Measurements from ENCODE around the gene MDN1. TPM values are rescaled to one million over a fixed set of nuclear protein-coding genes. Genes with fewer than 3 reads are reported as not detected.

MDN1 gene
- total RNA-seq, 1 donor from 2014 or later: 52.0 TPM

- no peak for TF ChIP-seq CTCF (IDR thresholded peaks at IDR 0.05; ENCODE audit: unreplicated experiment)
- peaks cover 2% of the 10 kb centered on the region for H3K36me3 Mint-ChIP-seq
- no peak overlapping the region for H3K4me3 Mint-ChIP-seq
- DNase-seq (ENCODE audit: low spot score in 2 of 2, unreplicated experiment in 2 of 2): no peak
- H3K27ac Mint-ChIP-seq: no peak overlapping the region
- H3K27me3 Mint-ChIP-seq (ENCODE audit: low read depth): no peaks in the 10 kb centered on the region
- no peaks in the 10 kb centered on the region for H3K9me3 Mint-ChIP-seq
- H3K4me1 Mint-ChIP-seq: no peaks in the 10 kb centered on the region
Observed at GRCh38 chr6:89805814-89806371, 13.7 kb downstream of the MDN1 start.

GRCh38 chr6:89803271-89803670 is 16.3 kb downstream of the MDN1 start:
- Mint-ChIP-seq H3K36me3 (peaks cover 12% of the 10 kb centered on the region), H3K27ac (no peak overlapping the region), H3K27me3 (ENCODE audit: low read depth) (no peaks in the 10 kb centered on the region), H3K4me1 (no peaks in the 10 kb centered on the region), H3K9me3 (no peaks in the 10 kb centered on the region), H3K4me3 (no peak overlapping the region)
- no peak for DNase-seq (ENCODE audit: low spot score in 2 of 2, unreplicated experiment in 2 of 2)
- TF ChIP-seq CTCF (IDR thresholded peaks at IDR 0.05; ENCODE audit: unreplicated experiment): no peak

- Mint-ChIP-seq H3K4me1 (no peaks in the 10 kb centered on the region), H3K27me3 (ENCODE audit: low read depth) (no peaks in the 10 kb centered on the region), H3K9me3 (no peaks in the 10 kb centered on the region), H3K27ac (no peak overlapping the region), H3K4me3 (no peak overlapping the region), H3K36me3 (peaks cover 18% of the 10 kb centered on the region)
- no peak for TF ChIP-seq CTCF (IDR thresholded peaks at IDR 0.05; ENCODE audit: unreplicated experiment)
- no peak for DNase-seq (ENCODE audit: low spot score in 2 of 2, unreplicated experiment in 2 of 2)
Observed at GRCh38 chr6:89799756-89800155, 19.8 kb downstream of the MDN1 start.

GRCh38 chr6:89799096-89799495 is 20.5 kb downstream of the MDN1 start:
- no peak overlapping the region for H3K27ac Mint-ChIP-seq
- DNase-seq (ENCODE audit: low spot score in 2 of 2, unreplicated experiment in 2 of 2): no peak
- H3K4me3 Mint-ChIP-seq: no peak overlapping the region
- H3K9me3 Mint-ChIP-seq: no peaks in the 10 kb centered on the region
- no peak for TF ChIP-seq CTCF (IDR thresholded peaks at IDR 0.05; ENCODE audit: unreplicated experiment)
- H3K27me3 Mint-ChIP-seq (ENCODE audit: low read depth): no peaks in the 10 kb centered on the region
- H3K4me1 Mint-ChIP-seq: no peaks in the 10 kb centered on the region
- peaks cover 18% of the 10 kb centered on the region for H3K36me3 Mint-ChIP-seq

GRCh38 chr6:89797317-89797716 is 22.3 kb downstream of the MDN1 start:
- no peaks in the 10 kb centered on the region for H3K9me3 Mint-ChIP-seq
- H3K27ac Mint-ChIP-seq: no peak overlapping the region
- DNase-seq (ENCODE audit: low spot score in 2 of 2, unreplicated experiment in 2 of 2): no peak
- H3K27me3 Mint-ChIP-seq (ENCODE audit: low read depth): no peaks in the 10 kb centered on the region
- TF ChIP-seq CTCF (IDR thresholded peaks at IDR 0.05; ENCODE audit: unreplicated experiment): no peak
- H3K4me1 Mint-ChIP-seq: no peaks in the 10 kb centered on the region
- peaks cover 25% of the 10 kb centered on the region for H3K36me3 Mint-ChIP-seq
- no peak overlapping the region for H3K4me3 Mint-ChIP-seq

- peaks cover 15% of the 10 kb centered on the region for H3K36me3 Mint-ChIP-seq
Observed at GRCh38 chr6:89794324-89794723, 25.3 kb downstream of the MDN1 start.

More at GRCh38 chr6:89794324-89794723, 25.3 kb downstream of the MDN1 start:
- Mint-ChIP-seq H3K9me3 (no peaks in the 10 kb centered on the region), H3K4me1 (no peaks in the 10 kb centered on the region), H3K27ac (no peak overlapping the region), H3K27me3 (ENCODE audit: low read depth) (no peaks in the 10 kb centered on the region), H3K4me3 (no peak overlapping the region)
- no peak for DNase-seq (ENCODE audit: low spot score in 2 of 2, unreplicated experiment in 2 of 2)
- no peak for TF ChIP-seq CTCF (IDR thresholded peaks at IDR 0.05; ENCODE audit: unreplicated experiment)
